GM15510 (cell line): ENCODE data around the gene SMCHD1.

Source experiments
- POLR2A ChIP-seq: IDR thresholded peaks from 3 replicates; pipeline ENCODE4 v1.6.1; 2011; ENCODE audit warnings: borderline replicate concordance; ENCODE audit not compliant: insufficient read length; ENCODE audit errors: extremely low read depth

Gene SMCHD1

GRCh38 chr18:2653467-2653866, 2.1 kb upstream of the SMCHD1 start:
- TF ChIP-seq POLR2A: no peak

DNA sequence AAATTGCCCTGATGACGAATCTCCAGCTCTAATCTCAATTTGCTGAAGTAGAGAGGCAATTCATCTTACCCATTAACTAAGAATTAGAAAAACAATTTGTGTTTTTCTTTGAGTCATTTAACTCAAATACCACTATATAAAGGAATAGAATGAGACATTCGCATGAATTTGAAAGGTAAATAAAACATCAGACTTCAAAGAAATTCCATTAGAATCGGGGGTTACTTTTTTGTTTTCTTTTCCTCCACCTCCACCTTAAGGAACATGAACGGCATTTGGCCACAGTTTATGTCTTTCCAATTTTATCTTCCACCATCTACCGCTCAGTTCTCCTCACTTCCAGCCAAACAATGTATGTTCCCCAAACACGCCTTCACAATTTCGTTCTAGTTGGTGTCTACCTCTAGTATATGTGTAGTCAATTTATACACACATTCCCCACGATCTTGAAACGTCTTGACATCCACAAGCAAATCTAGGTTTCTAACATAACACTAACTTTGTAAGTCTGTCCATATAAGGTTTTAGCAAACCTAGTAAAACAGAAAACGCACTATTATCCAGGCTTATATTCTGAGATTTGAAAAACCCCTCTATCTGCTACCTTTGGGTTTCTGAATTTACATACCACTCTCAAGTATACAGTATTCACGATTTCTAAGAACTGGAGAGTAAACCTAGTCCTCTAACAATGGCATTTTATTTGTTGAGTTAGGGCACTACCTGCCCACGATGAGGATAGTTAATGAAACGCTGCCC, 1.2 kb upstream of the SMCHD1 start:
- no peak for TF ChIP-seq POLR2A

DNA sequence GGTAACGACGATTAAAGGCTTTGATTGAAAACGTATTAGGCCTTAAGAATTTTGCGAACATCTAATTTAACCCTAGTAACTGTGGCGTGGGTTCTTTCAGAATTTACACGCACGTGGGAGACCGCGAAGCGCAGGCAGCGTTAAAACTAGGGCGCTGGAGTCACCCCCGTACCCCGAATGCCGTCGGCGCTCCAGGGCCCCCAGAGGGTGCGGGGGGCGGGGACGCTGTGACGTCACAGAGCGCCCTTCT, 673 bp upstream of the SMCHD1 start:
- no peak for TF ChIP-seq POLR2A

DNA sequence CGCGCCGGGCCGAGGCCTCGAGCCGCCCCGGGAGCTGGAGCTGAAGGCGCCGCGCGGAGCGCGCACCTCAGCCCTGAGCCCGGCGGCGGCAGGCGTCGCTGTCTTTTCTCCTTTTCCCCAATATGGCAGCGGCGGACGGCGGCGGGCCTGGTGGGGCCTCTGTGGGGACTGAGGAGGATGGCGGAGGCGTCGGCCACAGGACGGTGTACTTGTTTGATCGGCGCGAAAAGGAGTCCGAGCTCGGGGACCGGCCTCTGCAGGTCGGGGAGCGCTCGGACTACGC, 369 bp downstream of the SMCHD1 start:
- no peak for TF ChIP-seq POLR2A

DNA sequence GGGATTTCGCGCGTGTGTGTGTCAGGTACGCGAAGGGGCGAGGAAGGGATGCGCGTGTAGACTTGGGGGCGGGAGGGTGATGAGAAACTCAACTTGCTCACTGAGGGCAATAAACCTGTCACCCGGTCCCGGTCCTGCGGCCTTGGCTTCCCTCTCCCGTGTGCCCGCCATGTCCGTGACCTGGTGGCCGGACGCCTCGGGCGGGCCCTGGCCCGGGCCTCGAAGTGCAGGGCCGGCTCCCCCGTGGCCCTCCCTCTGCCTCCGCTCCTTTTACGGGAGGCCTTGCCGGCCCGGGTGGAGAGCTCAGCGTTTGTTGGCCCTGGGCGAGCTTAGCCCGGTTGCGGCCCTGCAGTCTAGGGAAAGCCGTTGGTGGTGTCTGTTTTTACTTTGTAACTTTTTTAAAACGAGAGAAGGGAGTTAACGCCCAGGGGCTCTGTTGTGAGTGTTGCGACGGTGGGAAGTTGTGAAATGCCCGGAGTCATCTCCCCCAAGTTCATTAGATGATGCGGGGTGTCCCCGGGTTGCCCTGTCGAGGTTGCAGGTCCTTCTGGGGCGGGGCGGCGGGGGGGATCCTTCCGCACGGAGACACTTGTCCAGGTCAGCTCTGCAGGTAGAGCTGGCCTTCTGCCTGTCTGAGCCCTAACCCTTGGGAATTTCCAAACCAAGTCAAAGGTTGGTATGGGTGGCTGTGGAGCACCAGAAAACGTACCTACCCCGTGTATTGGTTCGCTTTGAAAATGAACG, 883 bp downstream of the SMCHD1 start:
- no peak for TF ChIP-seq POLR2A

DNA sequence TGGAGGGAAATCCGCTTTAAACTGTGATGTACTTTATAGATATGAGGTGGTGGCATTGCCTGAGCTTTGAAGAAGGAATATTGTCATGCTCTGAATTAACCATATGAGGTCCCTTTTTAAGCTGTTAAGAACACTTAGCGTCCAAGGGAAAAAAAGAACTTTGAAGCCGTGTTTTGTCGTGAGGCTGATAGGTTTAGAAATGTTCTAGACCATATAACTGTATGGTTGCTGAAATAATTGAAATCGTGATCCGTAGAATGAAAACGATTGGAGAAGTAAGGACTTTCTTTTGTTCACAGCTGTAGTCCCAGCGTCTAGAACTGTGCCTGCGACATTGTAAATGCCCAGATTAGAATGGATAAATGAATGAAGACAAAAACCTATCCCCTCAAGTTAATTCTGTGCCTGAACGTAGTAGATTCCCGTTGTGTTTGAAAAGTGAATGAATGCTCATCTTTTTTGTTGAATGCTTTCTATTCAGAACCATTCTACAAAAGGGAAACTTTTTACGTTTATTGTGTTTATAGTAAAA, 1.5 kb downstream of the SMCHD1 start:
- no peak for TF ChIP-seq POLR2A

- TF ChIP-seq POLR2A: no peak
These were observed 2.4 kb downstream of the SMCHD1 start for GRCh38 chr18:2657788-2658458.

DNA sequence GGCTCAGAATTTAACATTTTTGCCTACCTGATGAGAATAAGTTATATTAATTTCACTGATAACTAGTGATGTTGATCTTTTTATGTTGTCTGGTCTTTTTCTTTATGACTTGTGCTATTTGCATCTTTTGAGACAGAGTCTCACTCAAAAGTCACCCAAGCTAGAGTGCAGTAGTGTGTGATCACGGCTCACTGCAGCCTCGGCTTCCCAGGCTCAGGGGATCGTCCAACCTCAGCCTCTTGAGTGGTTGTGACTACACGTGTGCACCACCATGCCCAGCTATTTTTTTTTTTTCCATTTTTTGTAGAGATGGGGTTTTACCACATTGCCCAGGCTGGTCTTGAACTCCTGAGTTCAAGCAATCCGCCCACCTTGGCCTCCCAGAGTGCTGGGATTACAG, 7.5 kb downstream of the SMCHD1 start:
- no peak for TF ChIP-seq POLR2A

GRCh38 chr18:2672410-2672809, 16.9 kb downstream of the SMCHD1 start:
- no peak for TF ChIP-seq POLR2A

- TF ChIP-seq POLR2A: no peak
These were observed 17.3 kb downstream of the SMCHD1 start for GRCh38 chr18:2672872-2673271.

DNA sequence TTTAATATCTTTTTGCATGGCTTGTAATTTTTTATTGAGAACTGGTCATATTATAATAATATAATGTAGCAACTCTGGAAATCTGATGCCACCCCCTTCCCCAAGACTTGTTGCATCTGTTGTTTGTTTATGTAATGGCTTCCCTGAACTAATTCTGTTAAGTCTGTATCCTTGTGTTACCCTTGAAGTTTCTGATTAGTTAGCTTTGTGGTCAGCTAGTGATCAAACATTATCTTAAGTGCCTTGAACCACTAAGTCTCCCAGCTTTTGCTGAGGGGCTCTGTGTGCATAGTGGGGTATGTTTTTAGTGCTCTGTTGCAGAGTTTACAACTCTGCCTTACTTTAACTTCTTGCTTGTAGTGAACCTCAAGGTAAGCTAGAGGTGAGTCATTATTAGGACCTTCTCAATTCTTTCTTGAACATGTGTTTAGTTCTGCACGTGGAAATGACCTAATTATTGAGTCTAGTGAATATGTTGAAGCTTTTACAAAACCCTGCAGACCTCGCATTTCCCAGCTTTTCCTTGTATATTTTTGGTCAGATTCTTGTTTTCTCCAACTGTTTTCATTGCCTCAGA, 24.8 kb downstream of the SMCHD1 start:
- no peak for TF ChIP-seq POLR2A

- no peak for TF ChIP-seq POLR2A
These were observed 26.6 kb downstream of the SMCHD1 start for GRCh38 chr18:2681993-2682603.

GRCh38 chr18:2683055-2683454, 27.5 kb downstream of the SMCHD1 start:
- TF ChIP-seq POLR2A: no peak

GRCh38 chr18:2686349-2686968, 30.9 kb downstream of the SMCHD1 start:
- TF ChIP-seq POLR2A: no peak
